ENCODE data around the gene RPAP3.
"Not testable (repeated sequence)": the region's sequence is repeated elsewhere in the genome, so short reads cannot be mapped to it uniquely, and the experiment has no call there.

The RPAP3 gene

GRCh38 chr12:47700263-47700662, 5.6 kb downstream of the RPAP3 start:
- no peaks in the 10 kb centered on the region for H3K9me3 ChIP-seq (ENCODE audit: control insufficient read depth, insufficient read depth, low read length)
- H3K4me1 ChIP-seq (ENCODE audit: insufficient read depth, low read length) = no peaks in the 10 kb centered on the region
- no peak overlapping the region for H3K9ac ChIP-seq (ENCODE audit: low read depth, low read length)
- no peaks in the 10 kb centered on the region; the same call in 1 of the 2 replicates for H3K36me3 ChIP-seq (ENCODE audit: insufficient read depth, low read length)

- no peaks in the 10 kb centered on the region; the same call in 1 of the 2 replicates for H3K36me3 ChIP-seq (ENCODE audit: insufficient read depth, low read length)
Observed at GRCh38 chr12:47698631-47699030, 7.2 kb downstream of the RPAP3 start.

GRCh38 chr12:47698055-47698454, 7.8 kb downstream of the RPAP3 start:
- Histone ChIP-seq H3K9me3 (ENCODE audit: control insufficient read depth, insufficient read depth, low read length) (no peaks in the 10 kb centered on the region), H3K9ac (ENCODE audit: low read depth, low read length) (no peak overlapping the region), H3K36me3 (ENCODE audit: insufficient read depth, low read length) (no peaks in the 10 kb centered on the region; the same call in 1 of the 2 replicates), H3K4me1 (ENCODE audit: insufficient read depth, low read length) (no peaks in the 10 kb centered on the region)

More at GRCh38 chr12:47698631-47699030, 7.2 kb downstream of the RPAP3 start:
- H3K4me1 ChIP-seq (ENCODE audit: insufficient read depth, low read length) = no peaks in the 10 kb centered on the region
- no peak overlapping the region for H3K9ac ChIP-seq (ENCODE audit: low read depth, low read length)
- no peaks in the 10 kb centered on the region for H3K9me3 ChIP-seq (ENCODE audit: control insufficient read depth, insufficient read depth, low read length)

GRCh38 chr12:47689215-47689614, 16.6 kb downstream of the RPAP3 start:
- Histone ChIP-seq H3K9ac (ENCODE audit: low read depth, low read length) (no peak overlapping the region), H3K9me3 (ENCODE audit: control insufficient read depth, insufficient read depth, low read length) (peaks cover 2% of the 10 kb centered on the region; the same call in 1 of the 2 replicates), H3K4me1 (ENCODE audit: insufficient read depth, low read length) (no peaks in the 10 kb centered on the region), H3K36me3 (ENCODE audit: insufficient read depth, low read length) (peaks cover 4% of the 10 kb centered on the region)

- no peaks in the 10 kb centered on the region for H3K4me1 ChIP-seq (ENCODE audit: insufficient read depth, low read length)
- H3K9ac ChIP-seq (ENCODE audit: low read depth, low read length) = no peak overlapping the region
- peaks cover 2% of the 10 kb centered on the region; the same call in 1 of the 2 replicates for H3K9me3 ChIP-seq (ENCODE audit: control insufficient read depth, insufficient read depth, low read length)
- H3K36me3 ChIP-seq (ENCODE audit: insufficient read depth, low read length) = peaks cover 4% of the 10 kb centered on the region
Observed at GRCh38 chr12:47687636-47688035, 18.2 kb downstream of the RPAP3 start.

GRCh38 chr12:47686645-47687240, 19.1 kb downstream of the RPAP3 start:
- no peaks in the 10 kb centered on the region for H3K4me1 ChIP-seq (ENCODE audit: insufficient read depth, low read length)
- no peaks in the 10 kb centered on the region; the same call in 1 of the 2 replicates for H3K36me3 ChIP-seq (ENCODE audit: insufficient read depth, low read length)
- H3K9me3 ChIP-seq (ENCODE audit: control insufficient read depth, insufficient read depth, low read length) = no peaks in the 10 kb centered on the region
- H3K9ac ChIP-seq (ENCODE audit: low read depth, low read length) = no peak overlapping the region

- no peak overlapping the region for H3K9ac ChIP-seq (ENCODE audit: low read depth, low read length)
- H3K36me3 ChIP-seq (ENCODE audit: insufficient read depth, low read length) = no peaks in the 10 kb centered on the region
- H3K4me1 ChIP-seq (ENCODE audit: insufficient read depth, low read length) = no peaks in the 10 kb centered on the region
- H3K9me3 ChIP-seq (ENCODE audit: control insufficient read depth, insufficient read depth, low read length) = no peaks in the 10 kb centered on the region
Observed at GRCh38 chr12:47679785-47680184, 26.0 kb downstream of the RPAP3 start.

- Histone ChIP-seq H3K9ac (ENCODE audit: low read depth, low read length) (no peak overlapping the region), H3K9me3 (ENCODE audit: control insufficient read depth, insufficient read depth, low read length) (no peaks in the 10 kb centered on the region), H3K4me1 (ENCODE audit: insufficient read depth, low read length) (no peaks in the 10 kb centered on the region), H3K36me3 (ENCODE audit: insufficient read depth, low read length) (no peaks in the 10 kb centered on the region)
Observed at GRCh38 chr12:47672068-47672467, 33.8 kb downstream of the RPAP3 start.

- H3K9me3 ChIP-seq (ENCODE audit: control insufficient read depth, insufficient read depth, low read length); H3K36me3 ChIP-seq (ENCODE audit: insufficient read depth, low read length); H3K9ac ChIP-seq (ENCODE audit: low read depth, low read length); H3K4me1 ChIP-seq (ENCODE audit: insufficient read depth, low read length): not testable (repeated sequence)
Observed at GRCh38 chr12:47667935-47668334, 37.9 kb downstream of the RPAP3 start.

- Histone ChIP-seq H3K9ac (ENCODE audit: low read depth, low read length) (no peak overlapping the region), H3K9me3 (ENCODE audit: control insufficient read depth, insufficient read depth, low read length) (no peaks in the 10 kb centered on the region), H3K36me3 (ENCODE audit: insufficient read depth, low read length) (peaks cover 4% of the 10 kb centered on the region; the same call in 1 of the 2 replicates), H3K4me1 (ENCODE audit: insufficient read depth, low read length) (peaks cover 15% of the 10 kb centered on the region; the same call in 1 of the 2 replicates)
Observed at GRCh38 chr12:47652521-47653234, 53.2 kb downstream of the RPAP3 start.

- Histone ChIP-seq H3K4me1 (ENCODE audit: insufficient read depth, low read length) (peaks cover 15% of the 10 kb centered on the region; the same call in 1 of the 2 replicates), H3K9ac (ENCODE audit: low read depth, low read length) (no peak overlapping the region), H3K36me3 (ENCODE audit: insufficient read depth, low read length) (peaks cover 4% of the 10 kb centered on the region; the same call in 1 of the 2 replicates)
Observed at GRCh38 chr12:47651368-47652254, 54.2 kb downstream of the RPAP3 start.

GRCh38 chr12:47650469-47650868, 55.4 kb downstream of the RPAP3 start:
- H3K9ac ChIP-seq (ENCODE audit: low read depth, low read length) = no peak overlapping the region
- H3K9me3 ChIP-seq (ENCODE audit: control insufficient read depth, insufficient read depth, low read length) = no peaks in the 10 kb centered on the region
- H3K4me1 ChIP-seq (ENCODE audit: insufficient read depth, low read length) = peaks cover 10% of the 10 kb centered on the region; the same call in 1 of the 2 replicates
- peaks cover 4% of the 10 kb centered on the region; the same call in 1 of the 2 replicates for H3K36me3 ChIP-seq (ENCODE audit: insufficient read depth, low read length)

More at GRCh38 chr12:47651368-47652254, 54.2 kb downstream of the RPAP3 start:
- H3K9me3 ChIP-seq (ENCODE audit: control insufficient read depth, insufficient read depth, low read length) = no peaks in the 10 kb centered on the region

GRCh38 chr12:47649381-47649780, 56.4 kb downstream of the RPAP3 start:
- Histone ChIP-seq H3K36me3 (ENCODE audit: insufficient read depth, low read length) (peaks cover 4% of the 10 kb centered on the region; the same call in 1 of the 2 replicates), H3K9me3 (ENCODE audit: control insufficient read depth, insufficient read depth, low read length) (no peaks in the 10 kb centered on the region), H3K4me1 (ENCODE audit: insufficient read depth, low read length) (peaks cover 10% of the 10 kb centered on the region; the same call in 1 of the 2 replicates), H3K9ac (ENCODE audit: low read depth, low read length) (no peak overlapping the region)

- H3K4me1 ChIP-seq (ENCODE audit: insufficient read depth, low read length) = peaks cover 10% of the 10 kb centered on the region; the same call in 1 of the 2 replicates
- H3K9me3 ChIP-seq (ENCODE audit: control insufficient read depth, insufficient read depth, low read length) = no peaks in the 10 kb centered on the region
- H3K36me3 ChIP-seq (ENCODE audit: insufficient read depth, low read length) = peaks cover 4% of the 10 kb centered on the region; the same call in 1 of the 2 replicates
- no peak overlapping the region for H3K9ac ChIP-seq (ENCODE audit: low read depth, low read length)
Observed at GRCh38 chr12:47648056-47648579, 57.7 kb downstream of the RPAP3 start.
